Stimulated activated CD8-positive, alpha-beta memory T cell treated with anti-CD3 and anti-CD28 coated beads, Interleukin-12 subunit alpha, Interleukin-12 subunit beta, amount 100 ng/mL, for 24 hours (primary cell): Measurements from ENCODE around the gene TMEM100.
A peak's percentile ranks its signal among the peaks of the same experiment; 100 is the strongest.

Source experiments
- DNase-seq: peaks from one replicate; pipeline ENCODE4 v3.0.0-alpha.2; 2020; ENCODE audit errors: extremely low read depth

The TMEM100 gene

DNA sequence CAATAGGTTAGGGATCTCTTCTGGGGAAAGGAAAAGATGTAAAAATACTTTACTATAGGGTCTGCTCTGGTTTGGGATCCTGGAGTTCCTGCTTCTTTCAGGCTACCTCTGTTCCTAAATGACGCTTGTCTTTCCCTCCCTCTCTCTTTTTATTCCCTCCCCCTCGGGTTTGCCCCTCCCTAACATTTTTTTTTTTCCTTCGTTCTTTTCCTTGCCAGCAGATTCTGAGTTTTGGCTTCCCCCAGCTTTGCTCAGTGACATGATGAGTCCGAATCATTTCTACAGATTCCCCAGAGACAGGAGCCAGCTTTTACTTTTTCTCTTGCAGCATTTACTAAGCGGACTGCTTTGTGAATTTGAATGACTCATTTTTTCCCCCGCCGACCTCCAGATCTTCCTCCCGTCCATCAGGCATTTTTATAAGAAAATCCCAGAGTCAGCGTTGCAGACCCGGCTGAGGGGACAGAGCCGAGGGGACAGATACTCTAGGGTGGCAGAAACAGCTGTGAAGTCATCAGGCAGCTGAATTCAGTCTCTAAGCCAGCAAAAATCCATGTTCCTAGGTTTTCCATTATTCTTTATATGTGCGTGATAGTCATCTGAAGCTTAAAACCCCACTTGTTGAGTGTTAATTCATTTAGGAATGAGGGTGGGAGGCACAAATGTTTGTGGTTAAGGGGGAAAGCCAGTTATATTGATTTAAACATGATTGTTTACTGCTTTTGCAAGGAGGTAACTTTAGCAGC is at the start of gene TMEM100:
Gene TMEM100 (minus strand): TSS at position 123 of the 746 bp plus-strand sequence. CDS start 1,794 bp downstream, outside the sequence.
- no peak for DNase-seq

DNA sequence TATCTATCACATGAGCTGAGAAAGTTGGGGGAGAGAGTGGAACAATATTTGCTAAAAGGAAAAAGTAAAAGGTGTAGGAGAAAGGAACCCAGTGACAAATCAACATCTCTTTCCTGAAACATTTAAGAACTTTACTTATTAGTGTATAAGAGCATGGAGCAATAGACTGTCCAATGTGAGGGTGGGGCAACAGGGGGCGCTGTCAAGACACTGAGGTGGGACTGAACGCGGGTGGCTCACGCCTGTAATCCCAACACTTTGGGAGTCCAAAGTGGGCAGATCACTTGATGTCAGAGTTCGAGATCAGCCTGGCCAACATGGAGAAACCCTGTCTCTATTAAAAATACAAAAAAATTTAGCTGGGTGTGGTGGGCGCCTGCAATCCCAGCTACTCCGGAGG is 49.4 kb upstream of the TMEM100 start:
- DNase-seq: no peak

DNA sequence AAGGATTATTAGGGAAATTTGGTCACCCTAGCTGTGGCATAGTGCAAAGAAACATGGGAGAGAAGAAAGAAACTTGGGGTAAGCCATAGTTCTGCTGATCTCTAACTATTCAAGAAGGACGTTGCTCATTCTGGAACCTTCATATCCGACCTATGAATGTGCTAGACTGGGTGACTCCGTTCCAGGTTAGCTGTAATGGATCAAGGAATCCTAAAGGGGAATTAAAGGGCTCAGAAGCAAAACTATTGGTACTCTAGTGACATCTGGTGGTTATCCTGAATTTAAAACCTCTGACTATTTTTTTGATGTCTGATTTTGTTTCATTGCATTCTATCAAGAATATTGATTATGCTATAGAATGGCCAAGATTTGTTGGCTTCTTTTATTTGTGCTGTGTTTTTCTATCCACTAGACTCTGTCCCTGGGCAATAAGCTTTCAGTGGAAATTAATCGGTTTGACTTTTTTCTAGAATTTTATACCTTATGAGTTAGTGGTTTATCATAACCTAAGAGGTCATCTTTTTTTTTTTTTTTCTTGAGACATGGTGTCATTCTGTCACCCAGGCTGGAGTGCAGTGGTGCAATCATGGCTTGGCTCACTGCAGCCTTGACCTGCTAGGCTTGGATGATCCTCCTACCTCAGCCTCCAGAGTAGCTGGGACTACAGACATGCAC is 47.7 kb upstream of the TMEM100 start:
- no peak for DNase-seq

DNA sequence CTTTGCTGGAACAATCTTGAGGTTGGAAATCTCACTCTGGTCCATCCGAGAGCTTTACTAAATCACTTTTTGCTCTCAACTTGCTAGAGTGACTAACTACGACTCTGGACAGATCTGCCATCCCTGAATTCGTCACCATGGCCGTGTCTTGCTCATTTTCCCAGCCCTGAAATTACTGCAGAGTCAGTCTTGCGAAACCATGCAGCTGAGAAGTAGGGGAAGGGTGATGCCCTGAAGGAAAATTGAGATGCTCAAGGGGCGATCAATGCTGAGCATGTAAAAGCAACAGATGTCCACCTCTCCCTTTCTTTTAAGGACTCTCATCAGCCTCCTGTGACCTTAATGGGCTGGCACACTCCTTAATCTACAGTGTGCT is 46.9 kb upstream of the TMEM100 start:
- no peak for DNase-seq

DNA sequence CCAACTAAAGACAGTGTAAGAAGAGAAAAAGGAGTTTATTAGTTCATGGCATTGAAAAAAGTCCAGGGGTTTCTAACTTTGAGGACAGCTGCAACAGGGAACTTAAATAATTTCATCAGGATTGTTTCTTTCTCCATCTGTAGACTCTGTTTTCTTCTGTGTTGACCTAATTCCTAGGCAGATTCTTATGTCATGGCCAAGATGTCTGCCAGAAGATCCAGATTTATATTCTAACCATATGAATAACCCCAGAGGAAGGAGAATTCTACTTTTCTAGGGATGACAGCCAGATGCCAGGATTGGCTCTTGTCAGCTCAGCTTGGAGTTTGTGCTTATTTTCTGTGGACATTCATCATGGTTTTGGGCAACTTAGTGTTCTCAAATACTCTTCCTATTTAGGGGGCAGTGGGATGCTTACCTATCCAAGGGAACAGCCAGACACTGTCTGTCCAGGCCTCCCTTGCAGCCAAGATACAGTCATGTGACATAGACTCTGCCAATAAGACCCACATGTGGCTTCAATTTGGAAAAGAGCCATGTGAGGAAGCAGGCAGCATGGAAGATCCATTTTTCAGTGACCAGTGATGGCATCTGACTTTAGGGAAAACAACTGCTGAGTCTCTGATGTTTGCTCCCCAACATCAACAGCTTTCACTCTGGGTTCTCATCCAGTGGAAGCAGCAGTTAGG is 46.4 kb upstream of the TMEM100 start:
- DNase-seq: no peak

DNA sequence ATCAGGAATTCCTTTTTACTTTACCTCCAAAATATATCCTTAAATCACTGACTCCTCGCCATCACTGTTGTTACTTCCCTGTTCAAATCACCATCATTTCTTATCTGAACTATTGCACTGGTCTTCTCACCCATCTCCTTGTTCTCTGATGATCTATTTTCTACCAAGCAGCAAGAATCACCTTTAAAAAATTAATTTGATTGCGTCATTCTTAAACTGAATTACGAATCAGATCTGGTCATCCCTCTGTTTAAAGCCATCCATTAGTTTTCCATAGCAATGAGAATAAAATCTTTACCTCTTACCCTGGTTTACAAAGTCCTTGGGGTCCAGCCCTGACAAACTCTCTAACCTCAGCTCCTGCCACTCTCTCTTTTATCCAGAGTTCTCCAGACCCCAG is 42.8 kb upstream of the TMEM100 start:
- no peak for DNase-seq

DNA sequence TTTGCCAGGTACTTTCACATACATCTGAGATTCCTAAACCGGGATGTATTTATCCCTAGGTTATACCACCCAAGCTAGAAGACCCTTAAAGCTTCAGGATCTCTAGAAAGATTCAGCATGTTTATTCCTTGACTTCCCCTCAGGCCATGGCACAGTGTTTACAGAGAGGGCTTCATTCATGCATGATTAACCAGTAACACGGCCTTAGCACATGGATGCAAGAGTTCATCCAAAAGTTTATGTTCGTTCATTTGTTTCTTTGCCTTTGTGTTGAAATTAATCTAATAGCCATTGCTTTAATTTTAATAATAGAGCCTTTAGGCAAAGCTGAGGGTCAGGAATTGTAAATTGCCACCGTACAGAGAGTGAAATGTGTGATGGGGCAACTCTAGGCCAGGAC is 41.9 kb upstream of the TMEM100 start:
- DNase-seq: no peak

DNA sequence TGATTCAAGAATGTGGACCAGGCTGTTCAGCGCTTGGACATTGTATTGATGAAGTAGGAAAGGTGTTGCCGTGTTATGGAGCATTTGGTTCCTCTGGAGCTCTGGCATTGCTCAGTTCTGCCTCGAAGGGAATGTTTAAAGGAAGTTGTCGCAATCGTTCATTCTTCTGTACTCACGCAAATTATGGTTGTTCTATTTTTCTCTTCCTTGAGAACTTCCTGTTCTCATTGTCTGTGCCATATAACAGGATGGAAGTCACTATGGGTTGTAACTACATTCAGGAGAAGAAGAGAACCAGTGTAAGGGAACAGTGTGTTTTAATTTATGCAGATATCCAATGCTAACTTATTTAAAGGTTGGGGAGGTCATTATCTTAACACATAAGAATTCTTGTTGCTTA is 41.2 kb upstream of the TMEM100 start:
- no peak for DNase-seq

- no peak for DNase-seq
Observed at GRCh38 chr17:55762086-55762858, 39.6 kb upstream of the TMEM100 start.

DNA sequence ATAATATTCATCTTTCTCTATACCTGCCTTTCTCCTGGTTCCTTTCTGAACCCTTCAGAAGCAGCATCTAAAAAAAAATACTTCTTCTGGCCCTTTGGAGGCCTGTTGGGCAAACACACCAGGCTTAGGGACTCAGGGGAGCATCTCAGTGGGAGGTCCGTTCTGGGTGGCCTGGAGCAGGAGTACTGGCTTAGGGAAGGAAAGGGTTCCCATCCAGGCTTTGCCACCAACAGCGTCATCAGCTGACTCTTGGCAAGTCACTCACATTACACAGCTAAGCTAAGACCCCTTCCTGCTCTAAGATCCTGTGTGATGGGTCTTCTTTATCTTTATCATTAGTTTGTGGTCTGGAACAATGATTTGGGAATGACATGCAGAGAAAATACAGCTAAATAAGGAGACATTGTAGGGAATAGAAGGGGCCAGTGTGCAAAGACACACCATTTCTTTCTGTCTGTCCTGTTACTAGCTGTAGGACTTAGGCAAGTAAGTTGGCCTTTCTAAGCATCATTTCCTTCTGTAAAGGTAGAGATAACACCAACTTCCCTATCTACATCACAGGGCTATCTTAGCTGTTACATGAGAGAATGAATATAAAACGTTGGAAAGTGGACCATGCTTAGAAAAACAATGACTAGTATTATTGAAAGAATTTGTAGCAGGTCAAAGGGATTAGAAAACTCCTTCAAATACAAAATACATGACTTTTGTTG is 38.1 kb upstream of the TMEM100 start:
- no peak for DNase-seq

DNA sequence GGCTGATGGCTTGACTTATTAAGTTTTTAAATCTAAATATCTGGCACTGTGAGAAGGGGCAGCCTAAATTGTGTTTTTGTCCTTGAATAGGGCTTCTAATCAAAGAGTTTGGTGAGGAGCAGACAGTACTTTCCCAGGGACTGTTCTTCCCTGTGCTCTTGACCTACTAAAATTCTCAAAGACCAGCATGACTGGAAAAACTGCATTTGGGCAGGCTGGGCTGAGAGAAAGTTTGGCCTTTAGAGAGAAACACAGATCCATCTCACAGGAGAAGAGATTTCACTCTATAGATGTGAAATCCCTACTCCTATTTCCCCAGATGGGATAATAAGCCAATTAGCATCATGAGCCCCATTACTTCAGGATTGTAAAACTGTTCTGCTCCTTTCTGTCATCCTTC is 35.5 kb upstream of the TMEM100 start:
- no peak for DNase-seq

GRCh38 chr17:55757659-55758058 is 35.0 kb upstream of the TMEM100 start:
- no peak for DNase-seq

GRCh38 chr17:55756689-55757088 is 34.0 kb upstream of the TMEM100 start:
- no peak for DNase-seq

DNA sequence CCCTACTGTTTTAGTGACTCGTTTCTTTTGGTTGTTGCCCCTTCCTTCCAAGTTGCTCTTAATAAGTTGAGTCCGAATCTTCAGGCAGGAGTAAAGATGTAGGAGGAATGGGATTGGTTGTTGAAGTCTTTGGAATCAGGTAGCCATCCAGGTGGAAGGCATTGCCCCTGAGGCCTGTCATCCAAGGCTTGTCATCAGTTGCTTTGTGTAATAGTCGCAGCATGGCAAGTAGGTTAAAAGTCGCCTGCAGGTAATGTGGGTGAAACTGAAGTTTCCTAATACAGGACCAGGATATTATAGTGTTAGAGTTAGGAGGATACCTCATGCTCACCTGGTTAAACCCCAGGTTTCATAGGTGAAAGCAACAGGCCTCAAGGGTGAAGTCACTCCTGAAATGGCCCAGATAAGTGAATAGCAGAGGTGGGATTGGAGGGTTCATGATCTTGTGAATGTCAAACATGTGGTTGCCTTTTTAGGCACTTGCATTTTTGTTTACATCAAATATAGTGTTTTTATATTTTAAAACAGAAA is 29.1 kb upstream of the TMEM100 start:
- no peak for DNase-seq

DNA sequence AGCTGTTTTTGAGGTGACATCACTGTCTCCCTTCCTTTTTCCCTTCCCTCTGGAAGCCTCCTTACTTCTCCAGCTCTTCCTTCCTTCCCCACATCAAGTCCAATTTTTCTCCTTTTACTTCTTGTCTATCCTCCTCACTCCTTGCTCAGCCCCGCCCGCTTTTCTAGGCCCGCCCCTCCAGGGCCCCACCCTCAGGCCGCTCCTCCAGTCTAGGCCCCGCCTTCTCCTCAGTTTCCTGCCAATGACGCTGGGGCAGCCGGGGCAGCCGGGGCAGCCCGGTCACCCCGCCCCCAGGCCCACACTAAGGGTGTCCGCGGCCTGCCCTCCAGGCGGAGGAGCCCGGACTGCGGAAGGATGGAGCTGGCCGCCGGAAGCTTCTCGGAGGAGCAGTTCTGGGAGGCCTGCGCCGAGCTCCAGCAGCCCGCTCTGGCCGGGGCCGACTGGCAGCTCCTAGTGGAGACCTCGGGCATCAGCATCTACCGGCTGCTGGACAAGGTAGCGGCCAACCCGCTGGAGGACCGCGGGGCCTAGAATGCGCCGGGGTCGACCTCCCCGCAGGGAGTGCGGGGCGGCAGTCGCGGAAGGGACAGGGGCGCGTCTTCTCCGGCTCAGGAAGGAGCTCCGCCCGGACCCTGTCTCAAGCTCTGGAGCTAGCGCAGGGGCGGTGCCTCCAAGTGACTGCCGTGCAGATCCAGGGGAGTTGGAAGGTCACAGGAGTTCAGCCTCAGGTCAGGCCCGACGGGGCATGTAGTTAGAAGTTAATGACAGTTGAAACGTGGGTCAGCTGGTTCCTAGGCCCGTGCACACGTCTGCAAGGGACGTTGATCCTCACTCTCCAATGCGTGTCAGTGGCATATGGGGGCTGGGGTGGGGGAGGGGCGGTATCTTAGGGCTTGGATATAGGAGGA is 28.3 kb upstream of the TMEM100 start, which contains the start of gene PCTP:
Gene PCTP (plus strand): TSS at position 302 of the 908 bp plus-strand sequence. CDS start 53 bp downstream, at position 355.
- DNase-seq: peak; percentile 65

GRCh38 chr17:55749985-55750384 is 27.3 kb upstream of the TMEM100 start:
- no peak for DNase-seq

GRCh38 chr17:55748841-55749240 is 26.2 kb upstream of the TMEM100 start:
- DNase-seq: no peak

DNA sequence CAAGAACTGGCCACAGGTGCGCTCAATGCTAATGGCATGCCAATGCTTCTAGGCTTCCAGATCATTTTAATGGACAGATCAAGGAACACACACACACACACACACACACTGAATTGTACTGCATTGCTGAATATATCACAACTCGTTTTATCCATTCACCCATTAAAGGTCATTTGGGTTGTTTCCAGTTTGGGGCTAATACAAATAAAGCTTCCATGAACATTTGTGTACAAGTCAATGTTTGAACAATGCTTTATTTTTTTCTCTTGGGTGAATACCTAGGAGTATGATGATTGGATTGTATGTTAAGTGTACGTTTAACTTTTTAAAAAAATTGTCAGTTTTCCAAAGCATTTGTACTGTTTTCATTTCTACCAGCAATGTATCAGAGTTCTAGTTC is 24.5 kb upstream of the TMEM100 start:
- DNase-seq: no peak

- no peak for DNase-seq
Observed at GRCh38 chr17:55746466-55746865, 23.8 kb upstream of the TMEM100 start.

DNA sequence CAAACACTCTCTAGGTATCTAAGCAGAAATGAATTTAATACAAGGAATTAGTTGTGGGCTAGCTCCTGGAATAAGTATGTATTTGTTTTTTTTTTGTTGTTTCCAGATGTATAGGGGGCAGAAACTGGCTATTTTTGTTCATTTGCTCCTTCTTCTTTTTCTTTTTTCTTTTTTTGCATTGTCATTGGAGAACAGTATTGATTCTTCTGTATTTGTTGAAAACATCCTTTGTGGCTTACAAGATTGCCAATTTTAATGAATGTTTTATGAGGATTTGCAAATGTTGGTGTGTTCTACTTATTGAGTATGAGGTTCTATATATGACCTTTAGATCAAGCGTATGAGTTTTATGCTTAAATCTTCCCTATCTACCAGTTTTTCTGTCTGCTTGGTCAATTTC is 22.6 kb upstream of the TMEM100 start:
- DNase-seq: no peak
